ENCODE results near the gene PRLR. TPM values are rescaled to one million over a fixed set of nuclear protein-coding genes. Genes with fewer than 3 reads are reported as not detected.
A peak's percentile ranks its signal among the peaks of the same experiment; 100 is the strongest.

PRLR gene
- total RNA-seq, 2 experiments from 2014 or later: 0.03 TPM; not detected in 1

DNA sequence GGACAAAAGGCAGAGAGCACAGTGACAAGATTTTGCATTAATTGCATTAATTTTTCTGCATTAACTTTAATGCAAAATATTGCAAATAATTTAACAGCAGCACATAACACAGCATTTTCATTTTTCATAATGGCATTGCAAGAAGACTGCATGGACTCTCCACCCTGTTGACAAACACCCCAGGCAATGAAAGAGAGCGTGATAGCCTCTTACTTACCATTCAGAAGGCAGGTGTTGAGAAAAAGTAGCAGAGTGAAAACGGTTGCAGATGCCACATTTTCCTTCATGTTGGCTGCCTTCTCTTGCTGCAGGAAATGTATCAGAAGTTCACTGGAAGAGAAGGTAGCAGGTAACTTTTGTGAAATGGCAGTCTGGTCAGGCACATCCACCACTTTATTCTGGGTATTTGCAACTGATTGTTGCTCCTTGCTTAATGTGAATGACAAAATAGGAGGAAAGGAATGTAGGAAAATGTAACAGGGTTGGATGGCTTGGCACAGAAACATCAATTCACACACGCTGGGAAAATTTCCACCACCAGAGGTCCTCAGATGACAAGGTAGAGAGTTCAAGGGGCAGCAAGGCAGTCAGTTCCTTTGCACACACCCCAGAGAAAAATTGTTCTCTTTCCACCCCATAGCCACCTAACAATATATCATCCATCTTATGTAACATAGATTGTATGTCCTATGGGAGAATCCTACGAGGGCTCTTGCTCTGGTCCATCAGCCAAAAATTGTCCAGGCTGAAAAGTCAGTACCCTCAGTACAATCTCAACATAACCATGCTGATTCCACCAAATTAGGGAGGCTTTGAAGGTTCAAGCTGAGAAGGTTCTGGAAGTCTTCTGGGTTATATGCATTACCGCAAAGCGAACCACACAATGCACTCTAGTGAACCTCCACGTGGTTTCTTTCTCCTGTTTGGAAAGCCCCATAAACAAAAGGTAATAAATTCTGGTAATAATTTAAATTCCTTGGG is 140.7 kb downstream of the PRLR start:
- no peak overlapping the region for H3K4me3 ChIP-seq (ENCODE audit: low read length)
- Mint-ChIP-seq H3K36me3 (ENCODE audit: low read depth) (no peaks in the 10 kb centered on the region), H3K4me3 (no peak overlapping the region), H3K4me1 (ENCODE audit: low read depth) (no peaks in the 10 kb centered on the region), H3K9me3 (no peaks in the 10 kb centered on the region), H3K27ac (no peak overlapping the region), H3K27me3 (peaks cover 5% of the 10 kb centered on the region)
- peaks cover 0 to 7% of the 10 kb centered on the region in 2 experiments for H3K27me3 ChIP-seq (ENCODE audit: control insufficient read depth in 1 of 2, insufficient read depth in 2 of 2, low read length in 2 of 2)
- CTCF ChIA-PET: interaction anchor here (0.6 to 1.3 kb wide), 5 partner anchors 39 to 842 kb away, joined by 3 read pairs; no protein-coding TSS in a partner anchor
- peak; percentile 25 to 69 (median 40) for DNase-seq
- no peaks in the 10 kb centered on the region for H3K36me3 ChIP-seq (ENCODE audit: insufficient read depth, low read length)
- no peak overlapping the region for H3K27ac ChIP-seq (ENCODE audit: low read depth in 1 of 2, low read length in 2 of 2)
- H3K9me3 ChIP-seq (ENCODE audit: control insufficient read depth in 1 of 2, insufficient read depth in 1 of 2, low read length in 2 of 2): no peaks in the 10 kb centered on the region
- TF ChIP-seq, protein P1, sequence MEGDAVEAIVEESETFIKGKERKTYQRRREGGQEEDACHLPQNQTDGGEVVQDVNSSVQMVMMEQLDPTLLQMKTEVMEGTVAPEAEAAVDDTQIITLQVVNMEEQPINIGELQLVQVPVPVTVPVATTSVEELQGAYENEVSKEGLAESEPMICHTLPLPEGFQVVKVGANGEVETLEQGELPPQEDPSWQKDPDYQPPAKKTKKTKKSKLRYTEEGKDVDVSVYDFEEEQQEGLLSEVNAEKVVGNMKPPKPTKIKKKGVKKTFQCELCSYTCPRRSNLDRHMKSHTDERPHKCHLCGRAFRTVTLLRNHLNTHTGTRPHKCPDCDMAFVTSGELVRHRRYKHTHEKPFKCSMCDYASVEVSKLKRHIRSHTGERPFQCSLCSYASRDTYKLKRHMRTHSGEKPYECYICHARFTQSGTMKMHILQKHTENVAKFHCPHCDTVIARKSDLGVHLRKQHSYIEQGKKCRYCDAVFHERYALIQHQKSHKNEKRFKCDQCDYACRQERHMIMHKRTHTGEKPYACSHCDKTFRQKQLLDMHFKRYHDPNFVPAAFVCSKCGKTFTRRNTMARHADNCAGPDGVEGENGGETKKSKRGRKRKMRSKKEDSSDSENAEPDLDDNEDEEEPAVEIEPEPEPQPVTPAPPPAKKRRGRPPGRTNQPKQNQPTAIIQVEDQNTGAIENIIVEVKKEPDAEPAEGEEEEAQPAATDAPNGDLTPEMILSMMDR (IDR thresholded peaks at IDR 0.05): peak; percentile 66
- intact Hi-C loops (cut with DNase I, micrococcal nuclease): loop anchor here (1.0 to 10.0 kb wide), 8 partner anchors 93 to 837 kb away; no protein-coding TSS in a partner anchor
- ATAC-seq (ENCODE audit: poor library complexity): peak; percentile 52
- H3K4me1 ChIP-seq (ENCODE audit: insufficient read depth, low read length): no peaks in the 10 kb centered on the region
- POLR2A ChIA-PET: no interaction called here

DNA sequence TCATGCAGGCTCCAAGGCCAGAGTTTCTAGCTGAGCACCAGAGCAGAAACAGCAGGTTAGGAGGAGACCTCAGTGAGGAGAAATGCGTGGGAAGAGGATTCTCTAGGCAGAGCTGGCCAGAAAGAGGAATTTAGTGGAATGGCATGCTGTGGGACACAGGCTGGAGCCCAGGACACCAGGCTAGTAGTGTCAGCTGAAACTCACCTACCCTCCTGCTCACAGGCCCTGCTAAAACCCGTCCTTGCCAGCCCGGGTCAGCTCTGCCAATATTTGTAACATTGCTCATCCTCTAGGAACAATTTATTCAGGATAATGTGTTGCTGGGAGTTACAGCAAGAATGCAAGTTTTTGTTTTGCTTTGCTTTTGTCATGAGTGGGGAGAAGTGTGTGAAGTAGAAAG is 142.3 kb downstream of the PRLR start:
- intact Hi-C loops (cut with DNase I, micrococcal nuclease): loop anchor here (2.0 to 5.0 kb wide), 5 partner anchors 94 to 684 kb away; no protein-coding TSS in a partner anchor
- POLR2A ChIA-PET: no interaction called here
- Histone ChIP-seq H3K27ac (ENCODE audit: low read depth in 1 of 2, low read length in 2 of 2) (no peak overlapping the region), H3K27me3 (ENCODE audit: control insufficient read depth in 1 of 2, insufficient read depth in 2 of 2, low read length in 2 of 2) (peaks cover 0 to 7% of the 10 kb centered on the region in 2 experiments), H3K4me1 (ENCODE audit: insufficient read depth, low read length) (no peaks in the 10 kb centered on the region), H3K36me3 (ENCODE audit: insufficient read depth, low read length) (no peaks in the 10 kb centered on the region), H3K9me3 (ENCODE audit: control insufficient read depth in 1 of 2, insufficient read depth in 1 of 2, low read length in 2 of 2) (no peaks in the 10 kb centered on the region), H3K4me3 (ENCODE audit: low read length) (no peak overlapping the region)
- Mint-ChIP-seq H3K9me3 (no peaks in the 10 kb centered on the region), H3K4me3 (no peak overlapping the region), H3K4me1 (ENCODE audit: low read depth) (no peaks in the 10 kb centered on the region), H3K36me3 (ENCODE audit: low read depth) (no peaks in the 10 kb centered on the region), H3K27ac (no peak overlapping the region), H3K27me3 (peaks cover 5% of the 10 kb centered on the region)
- CTCF ChIA-PET: interaction anchor here (1.8 kb wide), 1 partner anchor 838 kb away, joined by 7 read pairs; no protein-coding TSS in a partner anchor
- ATAC-seq (ENCODE audit: poor library complexity) (no peak), DNase-seq (no peak)
- TF ChIP-seq, protein P1 (IDR thresholded peaks at IDR 0.05): no peak

DNA sequence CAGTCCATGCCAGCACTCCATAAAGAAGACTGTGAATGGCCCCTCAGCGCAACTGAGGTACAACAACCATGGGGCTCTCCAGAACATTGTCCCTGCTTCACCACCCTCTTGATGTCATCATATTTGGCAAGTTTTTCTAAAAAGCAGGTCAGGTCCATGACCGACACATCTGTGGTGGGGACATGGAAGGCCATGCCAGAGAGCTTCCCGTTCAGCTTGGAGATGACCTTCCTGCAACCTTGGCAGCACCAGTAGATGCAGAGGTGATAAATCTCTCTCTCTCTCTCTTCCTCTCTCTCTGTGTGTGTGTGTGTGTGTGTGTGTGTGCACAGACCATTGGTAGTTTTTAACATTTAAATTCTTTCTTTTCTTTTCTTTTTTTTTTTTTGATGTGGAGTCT is 147.1 kb downstream of the PRLR start:
- ChIA-PET CTCF (no interaction called here), POLR2A (no interaction called here)
- Histone ChIP-seq H3K27ac (ENCODE audit: low read depth in 1 of 2, low read length in 2 of 2) (no peak overlapping the region), H3K4me3 (ENCODE audit: low read length) (no peak overlapping the region), H3K9me3 (ENCODE audit: control insufficient read depth in 1 of 2, insufficient read depth in 1 of 2, low read length in 2 of 2) (no peaks in the 10 kb centered on the region), H3K36me3 (ENCODE audit: insufficient read depth, low read length) (no peaks in the 10 kb centered on the region), H3K4me1 (ENCODE audit: insufficient read depth, low read length) (no peaks in the 10 kb centered on the region), H3K27me3 (ENCODE audit: control insufficient read depth in 1 of 2, insufficient read depth in 2 of 2, low read length in 2 of 2) (peaks cover 0 to 7% of the 10 kb centered on the region in 2 experiments)
- no peak for DNase-seq
- no peak for ATAC-seq (ENCODE audit: poor library complexity)
- Mint-ChIP-seq H3K27ac (no peak overlapping the region), H3K9me3 (no peaks in the 10 kb centered on the region), H3K27me3 (peaks cover 5% of the 10 kb centered on the region), H3K4me1 (ENCODE audit: low read depth) (no peaks in the 10 kb centered on the region), H3K4me3 (no peak overlapping the region), H3K36me3 (ENCODE audit: low read depth) (no peaks in the 10 kb centered on the region)
- intact Hi-C loops (cut with DNase I, micrococcal nuclease): no loop called here
- TF ChIP-seq, protein P1 (IDR thresholded peaks at IDR 0.05): no peak
